K562 (cell line): ENCODE measurements around the gene PSPH. TPM values are rescaled to one million over a fixed set of nuclear protein-coding genes. Genes with fewer than 3 reads are reported as not detected.

Source experiments
- CCAR2 ChIP-seq: fragments of 200-400 bp; formaldehyde crosslinking; IDR thresholded peaks from 2 replicates; pipeline ENCODE4 v1.6.1; 2017; ENCODE audit warnings: mild to moderate bottlenecking, low read depth, low read length
- CREM ChIP-seq: IDR thresholded peaks from 2 replicates; pipeline ENCODE4 v1.6.1; 2014; ENCODE audit warnings: antibody characterized with exemption, low read depth
- CTBP1 ChIP-seq: fragments of 450-650 bp; IDR thresholded peaks from 2 replicates; pipeline ENCODE4 v1.6.1; 2016; ENCODE audit warnings: borderline replicate concordance
- ILK ChIP-seq: fragments of 450-650 bp; IDR thresholded peaks from 2 replicates; pipeline ENCODE4 v1.6.1; 2016; ENCODE audit warnings: missing genetic modification characterization, low read depth, mild to moderate bottlenecking, missing compliant biosample characterization, moderate library complexity, borderline replicate concordance
- NONO ChIP-seq, 2 experiments: fragments of 200-400 bp in 1 of 2; fragments of 450-650 bp in 1 of 2; formaldehyde crosslinking in 1 of 2; IDR thresholded peaks; 2 replicates each; pipeline ENCODE4 v1.6.1; 2017; ENCODE audit warnings: low read depth in 2 of 2, mild to moderate bottlenecking in 2 of 2, moderate library complexity in 2 of 2, low read length in 1 of 2
- POLR2A ChIP-seq: fragments of 450-650 bp; conservative IDR thresholded peaks from 2 replicates; pipeline ENCODE4 v1.6.1; 2016
- POLR3G ChIP-seq: IDR thresholded peaks from 2 replicates; pipeline ENCODE4 v1.6.1; 2011; ENCODE audit not compliant: insufficient read length, insufficient replicate concordance; ENCODE audit errors: extremely low read depth
- SAFB ChIP-seq: fragments of 200-400 bp; formaldehyde crosslinking; IDR thresholded peaks from 2 replicates; pipeline ENCODE4 v1.6.1; 2017; ENCODE audit warnings: low read depth, low read length, borderline replicate concordance
- TAF1 ChIP-seq: IDR thresholded peaks from 2 replicates; pipeline ENCODE4 v1.6.1; 2011; ENCODE audit warnings: mild to moderate bottlenecking, low read length, moderate library complexity; ENCODE audit not compliant: insufficient read depth, control insufficient read depth, severe bottlenecking; ENCODE audit errors: extremely low read depth
- TBP ChIP-seq: optimal IDR thresholded peaks from 2 replicates; pipeline ENCODE3; 2011; ENCODE audit warnings: low read depth, low read length, improper control_type of control experiment
- ZNF316 ChIP-seq: fragments of 450-650 bp; IDR thresholded peaks from 2 replicates; pipeline ENCODE4 v1.6.1; 2016
- polyA plus RNA-seq, 8 experiments: library from polyadenylated mRNA; depleted of rRNA in 4 of 8; stranded (reverse) in 5 of 8; unstranded in 3 of 8; fragments of >200 nt; fragmentation: Nextera tagmentation in 2 of 8; fragmentation: Illumina TruSeq in 1 of 8; extraction: Ambion mirVana in 2 of 8; extraction: Trizol in 1 of 8; gene quantifications; 2 replicates each; pipeline versions ENCODE4 v1.2.1 to v1.2.3, GENCODE V29; 2011 to 2014; ENCODE audit warnings: inconsistent platforms in 1 of 8, missing spikeins in 1 of 8
- total RNA-seq, 7 experiments: library from RNA; depleted of rRNA in 6 of 7; stranded (reverse); fragments of >200 nt in 6 of 7; fragmentation: Illumina TruSeq in 2 of 7; extraction: Trizol in 2 of 7; gene quantifications; 2 replicates each; pipeline versions ENCODE4 v1.2.1 to v1.2.3, GENCODE V29; 2011 to 2021; ENCODE audit warnings: low replicate concordance in 1 of 7
- TF ChIP-seq, protein P1 (sequence below): fragments of 250-450 bp; sonication (Bioruptor Pico); IDR thresholded peaks from 2 replicates; pipeline ENCODE4 v1.4.0; 2020; ENCODE audit warnings: mild to moderate bottlenecking
- TF ChIP-seq, protein P2 (sequence below), 3 experiments: IDR thresholded peaks in 2 of 3; conservative IDR thresholded peaks in 1 of 3; 2 replicates each; pipeline ENCODE4 v1.5.1; 2011 to 2012; ENCODE audit warnings: low read length in 3 of 3, mild to moderate bottlenecking in 3 of 3, control low read depth in 2 of 3, improper control_type of control experiment in 1 of 3, inconsistent platforms in 1 of 3, low read depth in 1 of 3, mixed read lengths in 1 of 3, moderate library complexity in 1 of 3; ENCODE audit not compliant: insufficient read depth in 2 of 3
- TF ChIP-seq, protein P3 (sequence below): sonication (generic); formaldehyde crosslinking; IDR thresholded peaks from 2 replicates; pipeline ENCODE4 v1.8.0; 2022; ENCODE audit warnings: mild to moderate bottlenecking, missing genetic modification reagents

PSPH gene
- total and polyA plus RNA-seq, 9 of the 15 experiments (the other 6 are each of a cell fraction or from before 2014, with no cell fraction given) = 6.3 to 46.8 (median 20.2) TPM

DNA sequence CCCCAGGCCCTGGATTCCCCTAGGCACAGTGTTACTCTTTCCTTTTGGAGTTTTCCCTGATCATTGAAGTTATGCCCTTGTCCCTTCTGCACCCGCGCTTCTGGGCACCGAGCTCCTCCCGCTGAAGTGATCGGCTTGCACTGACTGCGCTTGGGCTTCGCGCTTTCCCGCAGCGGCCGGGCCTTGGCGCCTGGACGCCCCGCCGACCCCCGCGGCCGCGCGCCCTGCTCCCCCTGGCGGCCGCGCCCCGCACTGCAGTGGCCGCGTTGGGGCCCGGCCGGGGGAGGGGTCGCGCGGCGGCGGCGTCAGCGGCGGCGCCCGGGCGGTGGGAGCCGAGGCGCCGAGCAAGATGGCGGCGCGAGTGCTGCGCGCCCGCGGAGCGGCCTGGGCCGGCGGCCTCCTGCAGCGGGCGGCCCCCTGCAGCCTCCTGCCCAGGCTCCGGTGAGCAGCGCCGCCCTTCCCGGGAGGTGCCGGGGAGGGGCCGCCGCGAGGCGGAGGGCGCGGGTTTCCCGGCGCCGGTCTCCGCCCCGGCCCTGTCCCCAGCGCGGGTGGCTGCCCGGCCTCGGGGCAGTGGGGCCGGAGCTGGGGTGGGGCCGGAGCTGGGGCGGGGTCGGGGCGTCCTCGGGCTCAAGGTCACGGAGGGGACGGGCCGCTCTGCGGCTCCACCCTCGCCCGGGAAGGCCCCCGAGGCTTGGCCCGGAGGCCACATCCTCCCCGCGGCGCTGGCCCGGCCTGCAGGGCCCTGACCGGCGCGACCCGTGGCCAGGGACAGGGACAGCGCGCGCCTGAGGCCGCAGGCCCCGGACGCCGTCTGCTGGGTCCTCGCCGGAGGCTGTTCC is 86.8 kb downstream of the PSPH start, which contains the start of gene NIPSNAP2 (continued):
- peak; percentile 74; the same call in 1 of the 2 replicates for TF ChIP-seq POLR2A
- TF ChIP-seq TBP = peak; percentile 73
- no peak for TF ChIP-seq ZNF316
- TF ChIP-seq SAFB = peak; percentile 16; the same call in 1 of the 2 replicates
- TF ChIP-seq CREM = peak; percentile 91
- TF ChIP-seq, protein P1, sequence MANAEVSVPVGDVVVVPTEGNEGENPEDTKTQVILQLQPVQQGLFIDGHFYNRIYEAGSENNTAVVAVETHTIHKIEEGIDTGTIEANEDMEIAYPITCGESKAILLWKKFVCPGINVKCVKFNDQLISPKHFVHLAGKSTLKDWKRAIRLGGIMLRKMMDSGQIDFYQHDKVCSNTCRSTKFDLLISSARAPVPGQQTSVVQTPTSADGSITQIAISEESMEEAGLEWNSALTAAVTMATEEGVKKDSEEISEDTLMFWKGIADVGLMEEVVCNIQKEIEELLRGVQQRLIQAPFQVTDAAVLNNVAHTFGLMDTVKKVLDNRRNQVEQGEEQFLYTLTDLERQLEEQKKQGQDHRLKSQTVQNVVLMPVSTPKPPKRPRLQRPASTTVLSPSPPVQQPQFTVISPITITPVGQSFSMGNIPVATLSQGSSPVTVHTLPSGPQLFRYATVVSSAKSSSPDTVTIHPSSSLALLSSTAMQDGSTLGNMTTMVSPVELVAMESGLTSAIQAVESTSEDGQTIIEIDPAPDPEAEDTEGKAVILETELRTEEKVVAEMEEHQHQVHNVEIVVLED = peak; percentile 56; the same call in 1 of the 2 replicates
- TF ChIP-seq NONO (IDR thresholded peaks at IDR 0.05; ENCODE audit: low read depth in 2 of 2, low read length in 1 of 2) = peak; percentile 67 to 71; a peak in 3 of 4 replicates
- peak; percentile 62; the same call in 1 of the 2 replicates for TF ChIP-seq CTBP1
- TF ChIP-seq, protein P2, sequence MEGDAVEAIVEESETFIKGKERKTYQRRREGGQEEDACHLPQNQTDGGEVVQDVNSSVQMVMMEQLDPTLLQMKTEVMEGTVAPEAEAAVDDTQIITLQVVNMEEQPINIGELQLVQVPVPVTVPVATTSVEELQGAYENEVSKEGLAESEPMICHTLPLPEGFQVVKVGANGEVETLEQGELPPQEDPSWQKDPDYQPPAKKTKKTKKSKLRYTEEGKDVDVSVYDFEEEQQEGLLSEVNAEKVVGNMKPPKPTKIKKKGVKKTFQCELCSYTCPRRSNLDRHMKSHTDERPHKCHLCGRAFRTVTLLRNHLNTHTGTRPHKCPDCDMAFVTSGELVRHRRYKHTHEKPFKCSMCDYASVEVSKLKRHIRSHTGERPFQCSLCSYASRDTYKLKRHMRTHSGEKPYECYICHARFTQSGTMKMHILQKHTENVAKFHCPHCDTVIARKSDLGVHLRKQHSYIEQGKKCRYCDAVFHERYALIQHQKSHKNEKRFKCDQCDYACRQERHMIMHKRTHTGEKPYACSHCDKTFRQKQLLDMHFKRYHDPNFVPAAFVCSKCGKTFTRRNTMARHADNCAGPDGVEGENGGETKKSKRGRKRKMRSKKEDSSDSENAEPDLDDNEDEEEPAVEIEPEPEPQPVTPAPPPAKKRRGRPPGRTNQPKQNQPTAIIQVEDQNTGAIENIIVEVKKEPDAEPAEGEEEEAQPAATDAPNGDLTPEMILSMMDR (IDR thresholded peaks at IDR 0.05 in 2 of 3, conservative IDR thresholded peaks at IDR 0.05 in 1 of 3; ENCODE audit: insufficient read depth in 2 of 3, low read depth in 1 of 3, low read length in 3 of 3) = peak in 2 of 3 experiments; percentile 57 to 75; a peak in 4 of 6 replicates
- TF ChIP-seq ILK (tag) = no peak
- peak; percentile 77 for TF ChIP-seq TAF1
- TF ChIP-seq POLR3G = no peak
- no peak for TF ChIP-seq CCAR2
- TF ChIP-seq, protein P3, sequence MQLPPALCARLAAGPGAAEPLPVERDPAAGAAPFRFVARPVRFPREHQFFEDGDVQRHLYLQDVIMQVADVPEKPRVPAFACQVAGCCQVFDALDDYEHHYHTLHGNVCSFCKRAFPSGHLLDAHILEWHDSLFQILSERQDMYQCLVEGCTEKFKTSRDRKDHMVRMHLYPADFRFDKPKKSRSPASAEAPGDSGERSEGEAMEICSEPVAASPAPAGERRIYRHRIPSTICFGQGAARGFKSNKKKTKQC (CRISPR knock-in tag) = peak; percentile 42; the same call in 1 of the 2 replicates
